HPDE6-E6E7 (cell line): ENCODE data around the gene C11orf52.
"Not testable (repeated sequence)": the region's sequence is repeated elsewhere in the genome, so short reads cannot be mapped to it uniquely, and the experiment has no call there.

Experiments used
- DNase-seq: peaks from one replicate; pipeline ENCODE4 v3.0.0; 2011; ENCODE audit warnings: missing footprints; ENCODE audit errors: extremely low spot score

The C11orf52 gene, protein sequence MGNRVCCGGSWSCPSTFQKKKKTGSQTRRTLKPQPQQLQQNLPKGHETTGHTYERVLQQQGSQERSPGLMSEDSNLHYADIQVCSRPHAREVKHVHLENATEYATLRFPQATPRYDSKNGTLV

DNA sequence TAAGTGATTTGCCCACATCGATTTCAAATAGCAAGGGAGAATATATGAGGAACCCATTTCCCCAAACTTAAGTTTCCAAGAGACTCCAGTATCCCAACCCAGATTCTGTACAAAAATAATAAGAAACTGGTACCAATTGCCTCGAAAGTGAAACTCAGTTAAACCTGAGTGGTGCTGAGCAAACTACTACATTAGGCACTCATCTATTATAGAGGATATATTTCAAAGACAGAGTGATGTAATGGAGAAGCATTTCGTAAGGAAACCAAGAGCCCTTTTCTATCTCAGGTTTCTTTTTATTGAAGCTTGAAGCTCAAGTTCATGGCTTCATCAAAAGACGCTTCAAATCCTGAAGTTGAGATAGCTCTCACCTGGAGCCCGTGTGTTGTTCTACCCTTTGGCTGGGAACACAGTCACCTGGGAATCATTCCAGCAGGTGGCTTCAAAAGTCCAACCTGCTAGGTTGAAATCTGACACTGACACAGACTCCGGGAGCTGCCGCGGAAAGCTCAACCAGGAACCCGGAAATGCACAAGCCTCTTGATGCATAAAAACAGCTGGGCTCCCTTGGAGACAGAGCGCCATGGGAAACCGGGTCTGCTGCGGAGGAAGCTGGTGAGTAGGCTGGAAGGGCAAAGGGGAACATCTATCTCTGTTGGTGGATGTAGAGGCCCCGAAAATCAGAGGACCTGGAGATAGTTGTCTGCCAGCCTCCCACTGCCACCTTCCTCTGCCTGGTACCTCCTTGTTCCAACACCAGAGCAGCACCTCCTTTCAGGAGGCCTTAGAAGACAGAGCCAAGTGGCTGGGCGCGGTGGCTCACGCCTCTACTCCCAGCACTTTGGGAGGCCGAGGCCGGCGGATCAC lies at the start of gene C11orf52:
C11orf52 (plus strand) TSS at position 524 of the 867 bp plus-strand sequence; CDS start at position 584, 60 bp downstream.
- peak; percentile 81 for DNase-seq

DNA sequence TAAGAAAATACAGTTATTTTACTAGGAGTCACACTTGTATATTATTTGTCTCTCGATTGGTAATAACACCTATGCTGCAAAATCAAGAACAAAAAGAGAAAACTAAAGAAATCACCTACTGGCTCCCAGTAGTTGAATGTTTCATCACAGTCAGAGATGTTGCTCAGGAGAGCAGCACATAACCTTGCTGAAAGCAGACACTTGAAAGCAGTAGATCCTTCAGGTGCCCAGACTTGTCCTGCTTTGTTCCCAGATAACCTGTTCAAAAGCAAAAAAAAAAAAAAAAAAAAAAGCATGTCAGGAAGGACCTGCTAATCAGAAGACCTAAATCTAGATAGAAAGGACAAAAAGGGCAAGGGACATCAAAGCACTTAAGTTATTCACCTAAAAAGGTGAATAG lies 48.6 kb upstream of the C11orf52 start:
- no peak for DNase-seq

GRCh38 chr11:111870522-111870885 lies 48.2 kb upstream of the C11orf52 start:
- no peak for DNase-seq

GRCh38 chr11:111870886-111871692 lies 47.6 kb upstream of the C11orf52 start, which contains the start of gene ALG9:
Gene ALG9 (minus strand): TSS chr11:111871581. CDS start chr11:111871482, 99 bp downstream.
- peak; percentile 48 for DNase-seq

GRCh38 chr11:111871693-111872161 lies 47.0 kb upstream of the C11orf52 start:
- no peak for DNase-seq

DNA sequence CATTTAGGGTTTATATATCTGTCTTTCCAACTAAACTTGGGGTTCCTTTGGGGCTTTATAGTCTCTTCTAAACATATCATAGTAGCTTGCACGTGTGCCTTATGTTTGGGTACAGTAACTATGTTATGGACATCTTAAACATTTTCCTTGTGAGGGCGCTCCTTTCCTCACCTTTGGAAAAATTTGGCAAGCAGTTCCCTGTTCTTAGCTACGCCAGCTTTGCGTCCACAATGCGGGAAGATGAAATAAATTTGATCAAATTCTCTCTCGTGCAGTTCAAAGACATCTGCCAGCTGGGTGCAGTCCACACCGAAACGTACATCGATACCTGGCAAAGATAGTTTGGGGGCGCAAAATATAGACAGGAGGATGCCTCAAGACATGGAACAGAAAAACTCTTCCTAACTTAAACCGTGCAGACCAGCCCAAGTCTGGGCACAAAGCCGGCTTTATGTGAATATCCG lies 40.3 kb upstream of the C11orf52 start:
- no peak for DNase-seq

GRCh38 chr11:111878849-111879636 lies 39.7 kb upstream of the C11orf52 start, which contains the start of the genes CFAP68 and FDXACB1:
Gene CFAP68 (plus strand): TSS chr11:111879541. CDS start chr11:111879561, 20 bp downstream.
Gene FDXACB1 (minus strand): TSS chr11:111879165. CDS start chr11:111879132, 33 bp downstream.
- peak; percentile 94 for DNase-seq

DNA sequence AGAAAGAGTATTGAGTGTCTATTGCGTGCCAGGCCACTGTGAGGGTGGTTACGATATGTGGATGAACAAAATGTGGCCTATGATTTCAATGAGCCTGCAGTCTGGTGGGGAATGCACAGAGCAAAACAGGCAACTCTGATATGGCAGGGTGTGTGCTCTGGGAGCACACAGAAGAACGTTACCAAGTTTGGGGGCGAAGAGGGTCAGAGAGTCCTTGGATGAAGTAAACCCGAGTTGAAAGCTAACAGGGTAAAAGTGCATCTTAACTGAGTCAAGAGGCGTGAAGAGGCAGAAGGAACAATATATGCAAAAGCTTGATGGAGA lies 39.1 kb upstream of the C11orf52 start:
- no peak for DNase-seq

DNA sequence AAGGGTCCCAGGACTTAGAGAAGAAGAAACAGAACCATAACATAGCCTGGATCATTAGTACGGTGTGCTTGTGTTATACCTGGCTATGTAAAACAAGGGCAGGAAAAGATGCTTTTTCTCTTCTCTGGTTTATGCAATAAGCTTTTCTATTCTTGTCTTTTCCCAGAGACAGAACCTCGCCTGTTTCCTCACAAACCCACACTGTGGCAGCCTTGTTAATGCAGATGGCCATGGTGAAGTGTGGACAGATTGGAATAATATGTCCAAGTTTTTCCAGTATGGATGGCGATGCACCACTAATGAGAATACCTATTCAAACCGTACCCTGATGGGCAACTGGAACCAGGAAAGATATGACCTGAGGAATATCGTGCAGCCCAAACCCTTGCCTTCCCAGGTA lies 36.5 kb upstream of the C11orf52 start:
- DNase-seq = no peak

DNA sequence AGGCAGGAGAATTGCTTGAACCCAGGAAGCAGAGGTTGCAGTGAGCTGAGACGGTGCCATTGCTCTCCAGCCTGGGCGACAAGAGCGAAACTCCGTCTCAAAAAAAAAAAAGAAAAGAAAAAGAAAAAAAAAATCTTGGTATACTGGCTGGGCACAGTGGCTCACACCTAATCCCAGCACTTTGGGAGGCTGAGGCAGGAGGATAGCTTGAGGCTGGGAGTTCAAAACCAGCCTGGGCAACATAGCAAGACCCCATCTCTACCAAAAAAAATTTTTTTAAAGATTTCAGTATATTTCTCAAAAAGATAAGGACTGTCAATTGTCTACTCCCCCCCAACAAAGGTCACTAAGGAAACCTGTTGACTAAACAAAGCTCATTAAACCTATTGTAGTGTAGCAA lies 33.7 kb upstream of the C11orf52 start:
- DNase-seq = not testable (repeated sequence)

- no peak for DNase-seq
Observed at GRCh38 chr11:111886032-111886431, 32.7 kb upstream of the C11orf52 start.

GRCh38 chr11:111886844-111887243 lies 31.9 kb upstream of the C11orf52 start:
- no peak for DNase-seq

GRCh38 chr11:111905411-111905810 lies 13.3 kb upstream of the C11orf52 start:
- DNase-seq = no peak

GRCh38 chr11:111906680-111907079 lies 12.0 kb upstream of the C11orf52 start:
- no peak for DNase-seq

DNA sequence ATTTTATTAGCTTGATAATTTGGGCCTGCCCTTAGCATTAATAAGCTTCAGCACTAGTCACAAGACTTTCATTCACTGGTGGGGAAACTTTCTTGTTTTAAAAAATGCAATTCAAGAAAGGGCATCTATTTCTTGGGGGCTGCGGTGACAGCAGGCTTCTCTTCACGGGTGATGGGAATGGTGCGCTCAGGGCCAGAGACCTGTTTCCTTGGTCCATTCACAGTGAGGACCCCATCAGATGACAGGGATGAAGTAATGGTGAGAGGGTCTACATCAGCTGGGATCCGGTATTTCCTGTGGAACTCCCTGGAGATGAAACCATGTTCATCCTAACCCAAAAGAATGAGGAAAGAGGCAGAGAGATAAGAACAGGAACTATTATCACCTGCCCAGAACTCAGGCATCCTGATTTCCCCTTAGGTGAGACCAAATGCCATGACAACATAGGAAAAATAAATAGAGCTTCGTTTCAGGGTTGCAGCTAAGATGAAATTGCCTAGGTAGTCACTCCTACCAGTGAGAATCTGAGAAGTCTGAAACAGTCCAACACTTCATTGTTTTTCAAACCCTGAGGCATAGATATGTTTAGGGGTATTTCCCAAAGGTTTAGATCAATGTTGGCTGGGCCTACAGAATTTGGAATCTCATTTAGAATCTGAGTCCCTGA lies 9.9 kb upstream of the C11orf52 start:
- no peak for DNase-seq

- DNase-seq = no peak
Observed at GRCh38 chr11:111909378-111909777, 9.3 kb upstream of the C11orf52 start.

DNA sequence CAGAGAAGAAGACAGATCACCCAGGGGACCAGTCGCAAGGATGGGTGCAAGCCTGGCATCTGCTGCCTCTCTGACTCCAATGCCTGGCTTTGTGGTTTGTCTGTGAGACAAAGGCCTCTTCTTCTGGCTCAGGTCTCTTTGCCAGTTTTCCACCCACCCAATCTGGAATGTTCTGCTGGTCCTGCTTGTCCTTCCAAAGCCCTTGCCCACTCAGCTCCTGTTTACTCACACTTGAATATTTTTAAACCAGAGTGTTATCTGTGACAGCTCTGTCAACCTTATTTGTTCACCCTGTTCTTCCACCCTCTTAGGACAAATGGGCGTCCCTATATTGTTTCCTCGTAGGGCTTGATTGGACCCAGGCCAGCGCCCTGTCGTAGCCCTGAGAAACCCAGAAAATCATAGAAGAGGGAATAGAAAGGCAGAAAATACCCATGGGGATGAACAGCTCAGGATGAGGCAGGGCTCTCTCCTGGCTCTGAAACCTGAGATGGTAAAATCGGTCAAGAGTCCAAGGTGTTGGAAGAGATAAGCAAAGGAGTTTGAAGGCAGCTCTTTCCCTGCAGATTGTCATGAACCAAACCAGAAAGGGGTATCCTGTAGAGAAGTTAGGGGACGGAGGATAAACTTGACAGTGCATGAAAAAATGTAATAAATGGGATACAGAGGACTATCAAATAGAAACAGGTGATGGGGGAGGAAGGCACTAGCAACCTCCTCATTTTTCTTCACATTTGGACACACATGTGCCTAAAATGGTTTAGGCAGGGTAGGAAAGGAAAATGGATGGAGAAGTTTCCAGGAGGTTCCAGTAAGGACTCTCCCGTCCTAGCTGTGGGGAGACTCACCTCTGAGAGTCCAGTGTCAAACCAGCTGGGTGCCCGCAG lies 7.8 kb upstream of the C11orf52 start:
- no peak for DNase-seq

GRCh38 chr11:111911563-111912401 lies 6.9 kb upstream of the C11orf52 start, which contains the start of gene CRYAB:
Gene CRYAB (minus strand): TSS chr11:111911770. CDS start chr11:111911724, 46 bp downstream.
- peak; percentile 54 for DNase-seq

- DNase-seq = no peak
Observed at GRCh38 chr11:111912535-111912934, 6.2 kb upstream of the C11orf52 start, which contains the start of gene HSPB2. Gene HSPB2 (plus strand): TSS chr11:111912734. CDS start chr11:111912830, 96 bp downstream.
